ENCODE measurements around the gene CASK.
"Not testable (repeated sequence)": the region's sequence is repeated elsewhere in the genome, so short reads cannot be mapped to it uniquely, and the experiment has no call there.

Gene CASK

GRCh38 chrX:41684138-41684537 lies 239.2 kb downstream of the CASK start:
- DNase-seq, result no peak

DNA sequence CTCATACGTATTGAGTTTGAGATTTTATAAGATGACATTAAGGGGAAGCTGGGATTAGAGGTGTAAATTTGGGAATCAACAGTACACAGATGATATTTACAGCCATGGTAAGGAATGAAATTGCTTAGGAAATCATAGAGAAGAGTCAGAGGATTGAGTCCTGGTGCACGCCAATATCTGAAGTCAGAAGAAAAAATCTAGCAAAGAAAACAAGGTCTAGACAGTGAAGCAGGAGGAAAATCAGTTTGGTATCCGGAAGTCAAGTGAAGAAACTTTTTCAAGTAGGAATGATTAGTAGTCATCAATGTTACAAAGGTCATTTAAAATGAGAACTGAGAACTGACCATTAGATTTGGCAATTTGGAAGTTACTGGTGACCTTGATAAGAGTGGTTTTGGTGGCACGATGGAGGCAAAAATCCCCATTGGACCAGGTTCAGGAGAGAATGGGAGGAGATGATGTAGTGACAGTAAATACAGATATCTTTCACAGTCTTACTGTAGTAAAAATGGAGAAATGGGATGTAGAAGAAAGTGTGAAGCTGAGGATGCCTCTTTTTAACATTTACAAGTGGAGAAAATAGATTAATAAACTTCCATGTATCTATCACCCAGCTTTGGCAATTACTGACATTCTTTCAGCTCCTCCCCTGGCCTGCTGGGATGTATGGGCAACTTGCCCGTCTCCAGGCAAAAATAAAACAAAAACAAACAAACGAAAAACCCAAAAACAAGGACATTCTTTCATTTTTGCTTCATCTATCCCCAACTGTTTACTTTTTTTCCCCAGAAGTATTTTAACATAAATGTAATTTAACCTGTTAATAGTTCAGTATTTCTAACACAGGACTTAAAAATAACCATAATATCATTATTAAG lies 245.9 kb downstream of the CASK start:
- DNase-seq, result no peak

DNA sequence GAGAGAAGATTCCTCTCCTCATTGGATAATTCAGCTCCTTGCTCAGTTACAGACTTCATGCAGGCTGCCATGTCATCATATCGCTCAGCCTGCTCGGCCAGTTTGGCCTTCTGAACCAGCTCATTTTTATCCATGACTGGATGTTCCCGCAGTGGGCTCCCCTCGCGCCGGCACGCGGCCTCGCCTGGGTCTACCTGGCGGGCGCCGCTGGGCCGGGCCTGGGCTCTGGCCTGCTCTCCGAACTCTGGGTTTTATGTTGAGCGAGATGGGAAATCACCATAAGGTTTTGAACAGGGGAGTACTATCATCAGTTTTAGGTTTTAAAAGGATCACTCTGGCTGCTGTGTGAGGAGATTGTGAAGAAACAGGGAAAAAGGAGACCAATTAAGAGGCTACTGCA lies 247.0 kb downstream of the CASK start:
- not testable (repeated sequence) for DNase-seq

DNA sequence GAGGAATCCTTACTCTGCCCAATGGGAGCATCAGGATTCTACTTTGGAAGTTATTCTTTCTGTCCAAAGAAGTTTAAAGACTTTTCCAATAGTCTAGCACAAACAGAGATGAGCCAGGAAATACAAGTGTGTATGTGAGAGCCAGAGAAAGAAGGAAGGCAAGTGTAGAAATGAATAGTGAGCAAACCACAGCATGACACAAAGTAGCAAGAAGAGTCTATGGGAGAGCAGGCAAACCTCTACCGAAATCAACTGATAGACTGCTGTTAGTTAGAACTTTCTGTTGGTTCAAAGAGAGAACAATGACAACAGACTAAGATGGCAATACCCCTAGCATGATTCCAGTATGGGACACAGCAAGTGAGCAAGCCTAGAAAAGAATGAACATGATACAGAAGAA lies 250.7 kb downstream of the CASK start:
- no peak for DNase-seq

DNA sequence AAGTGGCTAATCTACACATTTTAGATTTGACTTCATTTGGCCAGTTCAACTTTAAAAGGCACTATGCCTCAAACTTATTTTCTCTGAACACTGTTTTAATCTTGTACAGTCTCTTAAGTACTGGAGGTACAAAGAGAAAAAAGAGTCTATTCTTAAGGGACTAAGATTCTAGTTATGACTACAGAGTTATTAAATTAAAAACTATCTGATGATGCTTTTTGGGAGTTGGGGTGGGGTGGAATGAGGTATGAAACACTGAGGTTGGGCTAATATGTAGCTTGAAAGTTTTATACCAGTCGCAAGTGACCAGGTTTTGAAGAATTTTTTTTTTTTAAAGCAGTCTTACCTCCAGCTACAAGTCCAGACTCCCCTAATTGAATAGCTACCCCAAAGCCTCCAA lies 252.3 kb downstream of the CASK start:
- no peak for DNase-seq

GRCh38 chrX:41670112-41670511 lies 253.2 kb downstream of the CASK start:
- no peak for DNase-seq

DNA sequence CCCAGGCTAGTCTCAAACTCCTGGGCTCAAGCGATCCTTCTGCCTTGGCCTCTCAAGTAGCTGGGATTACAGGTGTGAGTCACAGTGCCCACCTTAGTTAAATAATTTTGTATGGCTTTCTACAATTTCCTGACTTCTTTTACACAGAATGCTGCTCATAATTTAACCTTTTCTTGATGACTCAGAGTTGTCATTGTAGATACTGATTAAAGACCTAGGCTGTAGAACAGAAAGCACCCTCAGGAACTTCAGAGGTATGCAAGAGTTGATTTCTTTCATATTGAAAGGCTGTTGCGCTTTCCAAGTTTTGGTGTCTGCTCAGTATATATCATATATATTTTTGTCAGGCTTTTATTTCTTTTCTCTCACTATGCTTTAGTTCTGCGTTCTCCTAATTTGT lies 255.7 kb downstream of the CASK start:
- DNase-seq, result no peak

DNA sequence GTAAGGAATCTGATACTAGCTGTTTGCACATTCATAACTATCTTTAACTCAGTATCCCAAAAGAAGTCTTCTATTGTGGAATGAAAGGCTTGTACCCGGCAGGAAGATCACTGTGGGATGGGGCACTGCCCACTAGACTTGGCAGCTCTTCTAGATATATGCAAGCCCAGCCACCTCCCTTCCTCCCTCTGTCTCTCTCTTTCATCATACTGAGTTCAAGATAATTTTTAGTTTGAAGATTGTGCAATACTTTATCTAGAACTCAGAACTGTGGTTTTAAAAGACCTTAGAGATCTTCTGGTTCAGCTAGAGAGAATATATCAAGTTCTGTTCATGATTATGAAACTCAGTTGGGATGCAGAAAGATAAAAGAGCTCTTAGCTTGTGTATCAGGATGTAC lies 257.1 kb downstream of the CASK start:
- DNase-seq, result no peak

DNA sequence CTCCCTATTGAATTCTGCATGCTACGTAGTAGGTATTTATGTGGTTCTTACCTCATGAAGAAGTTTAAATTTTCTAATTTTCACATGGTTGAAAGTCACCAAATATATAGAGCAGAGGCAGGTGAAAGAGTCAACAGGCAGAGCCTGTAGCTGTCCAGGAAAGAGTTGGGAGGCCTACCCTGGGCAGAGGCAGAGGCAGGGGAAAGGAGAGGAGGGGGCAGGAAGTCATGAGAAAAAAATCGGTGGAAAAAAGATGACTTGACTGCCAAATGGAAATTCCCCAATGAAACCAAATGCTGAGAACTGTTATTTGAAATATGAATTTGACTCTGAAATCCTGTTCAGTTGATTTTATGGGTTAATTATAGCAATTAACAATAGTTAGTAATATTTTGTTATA lies 257.7 kb downstream of the CASK start:
- no peak for DNase-seq

GRCh38 chrX:41664908-41665307 lies 258.4 kb downstream of the CASK start:
- DNase-seq, result no peak

GRCh38 chrX:41664375-41664901 lies 258.9 kb downstream of the CASK start:
- no peak for DNase-seq

DNA sequence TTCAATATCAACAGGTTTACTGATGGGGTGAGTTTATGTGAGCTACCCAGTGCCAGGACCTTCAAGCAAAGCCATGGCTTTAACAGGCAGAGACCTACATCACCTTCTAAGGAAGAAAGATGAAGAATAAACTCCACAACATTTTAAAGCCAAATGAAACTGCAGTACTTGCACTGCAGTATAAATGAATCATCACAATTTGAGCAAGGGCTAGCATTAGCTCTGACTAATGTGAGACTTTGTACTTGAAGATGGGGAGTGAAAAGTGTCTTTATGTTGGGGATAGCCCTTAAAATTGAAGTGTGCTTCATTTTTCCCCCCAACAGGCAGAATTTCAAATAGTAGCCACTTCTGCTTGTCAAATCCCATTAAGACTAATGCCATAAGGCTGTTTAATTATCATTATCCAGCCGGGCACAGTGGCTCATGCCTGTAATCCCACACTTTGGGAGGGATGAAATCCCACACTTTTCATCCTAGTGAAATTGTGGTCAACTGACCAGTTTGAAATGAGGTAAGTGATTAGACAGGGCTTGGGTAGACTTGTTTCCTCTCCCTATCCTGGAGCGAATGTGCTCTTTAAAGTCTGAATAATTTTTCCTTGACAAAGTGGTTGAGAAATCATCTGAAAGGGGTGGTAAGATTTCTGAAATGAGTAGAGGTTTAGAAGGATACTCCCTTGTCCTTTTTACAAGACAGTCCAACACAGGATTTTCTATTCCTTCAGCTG lies 261.8 kb downstream of the CASK start:
- DNase-seq, result no peak

- no peak for DNase-seq
Observed at GRCh38 chrX:41655631-41656030, 267.7 kb downstream of the CASK start.

DNA sequence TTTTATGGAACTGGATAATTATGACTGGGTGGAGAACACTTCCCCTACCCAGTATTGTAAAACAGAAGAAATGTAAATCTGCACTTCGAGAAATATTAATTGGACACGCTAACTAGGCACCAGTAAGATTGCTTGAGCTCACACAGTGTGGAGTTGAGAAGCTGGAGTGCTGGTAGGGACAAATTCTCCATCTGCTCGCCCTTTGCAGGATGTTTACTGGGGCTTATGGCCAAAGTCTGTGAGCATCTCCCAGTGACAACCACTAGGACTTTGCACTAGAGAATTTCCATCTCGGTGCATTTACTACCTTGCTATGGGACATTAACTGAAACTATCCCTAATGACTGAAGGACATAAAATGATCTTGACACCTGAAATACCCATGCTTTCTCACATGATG lies 268.3 kb downstream of the CASK start:
- peak in 1 of 2 experiments; percentile 5 for DNase-seq

DNA sequence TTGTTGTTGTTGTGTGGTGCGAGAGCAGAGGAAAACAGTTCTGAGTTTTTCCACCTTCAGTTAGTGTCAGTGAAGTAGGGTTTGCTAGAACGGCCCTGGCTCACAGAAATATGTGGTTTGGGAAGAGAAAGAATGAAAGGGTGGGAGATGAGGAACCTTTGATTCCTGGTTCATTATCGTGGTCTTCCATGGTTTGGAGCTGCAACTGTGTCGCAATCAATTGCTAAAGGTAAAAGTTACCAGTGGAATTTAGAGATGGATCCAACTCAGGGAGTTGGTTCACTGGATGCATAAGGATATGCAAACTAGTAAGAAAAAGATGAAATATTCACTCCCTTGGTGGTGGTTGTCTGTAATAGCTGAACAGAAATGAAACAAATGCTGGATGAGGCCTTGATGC lies 270.2 kb downstream of the CASK start:
- no peak for DNase-seq

DNA sequence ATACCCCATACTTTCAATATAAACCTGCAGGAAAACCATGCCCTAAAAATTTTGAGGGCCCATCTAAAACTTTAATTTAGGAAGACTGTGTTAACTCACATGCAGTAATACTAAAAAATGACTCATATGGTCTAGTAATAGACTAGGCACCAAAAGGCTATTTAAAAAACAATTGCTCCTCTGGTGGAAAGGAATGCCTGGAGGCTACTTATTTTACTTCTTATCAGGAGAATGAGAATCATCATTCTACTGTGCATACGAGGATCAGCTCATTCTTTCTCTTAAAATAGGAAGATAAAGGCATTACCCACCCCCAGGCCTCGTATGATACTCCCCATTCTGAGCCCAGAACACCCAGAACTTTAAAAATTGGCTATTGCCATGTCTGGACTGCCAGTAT lies 277.2 kb downstream of the CASK start:
- DNase-seq, result not testable (repeated sequence)

- DNase-seq, result no peak
Observed at GRCh38 chrX:41634284-41634683, 289.1 kb downstream of the CASK start.

DNA sequence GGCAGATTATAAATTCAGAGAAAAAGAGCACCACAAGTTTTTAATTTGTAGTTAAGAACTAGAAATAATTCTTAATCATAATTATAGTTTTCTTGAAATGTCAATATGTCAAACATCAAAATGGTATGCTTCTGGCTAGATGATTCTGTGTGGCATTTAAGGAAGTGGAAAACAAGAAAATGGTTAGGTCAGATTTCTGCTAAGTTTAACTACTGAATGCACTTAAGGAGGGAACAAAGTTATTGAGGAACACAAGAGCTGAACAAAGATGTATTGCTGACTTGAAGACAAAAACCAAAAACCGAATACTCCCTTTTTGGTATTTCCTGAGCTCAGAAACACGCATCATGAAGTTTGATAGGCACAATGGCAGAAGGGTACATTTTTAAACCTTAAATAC lies 293.3 kb downstream of the CASK start:
- DNase-seq, result no peak

DNA sequence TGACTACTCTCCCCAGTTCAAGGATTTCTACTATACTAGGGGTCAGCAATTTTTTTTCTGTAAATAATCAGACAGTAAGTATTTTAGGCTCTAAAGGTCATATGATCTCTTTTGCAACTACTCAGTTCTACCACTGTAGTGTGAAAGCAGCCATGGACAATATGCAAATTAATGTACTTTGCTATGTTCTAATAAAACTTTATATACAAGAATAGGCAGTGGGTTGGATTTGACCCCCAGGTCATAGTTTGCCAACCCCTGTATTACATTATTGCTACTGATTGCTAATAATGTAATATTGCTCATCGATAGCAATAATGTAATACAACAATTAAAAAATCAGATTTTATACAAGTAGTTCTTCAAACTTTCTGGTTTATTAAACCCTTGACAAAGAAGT lies 293.8 kb downstream of the CASK start:
- no peak for DNase-seq

DNA sequence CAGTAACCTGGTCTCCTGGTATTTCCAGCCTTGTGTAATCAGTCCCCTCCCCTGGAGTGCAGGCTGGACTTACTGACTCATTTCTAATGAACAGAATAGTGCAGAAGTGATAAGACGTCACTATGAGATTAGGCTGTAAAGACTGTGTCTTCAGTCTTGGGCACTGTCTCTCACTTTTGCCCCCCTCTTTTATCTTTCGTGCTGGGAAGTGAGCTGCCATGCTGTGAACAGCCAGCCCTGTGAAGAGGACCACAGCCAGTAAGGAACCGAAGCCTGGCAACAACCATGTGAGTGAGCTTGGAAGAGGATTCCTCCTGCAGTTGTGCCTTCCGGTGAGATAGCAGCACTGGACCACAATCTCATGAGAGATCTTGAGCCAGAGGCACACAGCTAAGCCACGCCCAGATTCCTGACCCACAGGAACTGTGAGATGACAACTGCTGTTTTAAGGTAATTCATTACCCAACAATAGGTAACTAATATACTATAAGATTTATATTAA lies 302.1 kb downstream of the CASK start:
- DNase-seq, result no peak

GRCh38 chrX:41619221-41619620 lies 304.1 kb downstream of the CASK start:
- DNase-seq, result no peak

DNA sequence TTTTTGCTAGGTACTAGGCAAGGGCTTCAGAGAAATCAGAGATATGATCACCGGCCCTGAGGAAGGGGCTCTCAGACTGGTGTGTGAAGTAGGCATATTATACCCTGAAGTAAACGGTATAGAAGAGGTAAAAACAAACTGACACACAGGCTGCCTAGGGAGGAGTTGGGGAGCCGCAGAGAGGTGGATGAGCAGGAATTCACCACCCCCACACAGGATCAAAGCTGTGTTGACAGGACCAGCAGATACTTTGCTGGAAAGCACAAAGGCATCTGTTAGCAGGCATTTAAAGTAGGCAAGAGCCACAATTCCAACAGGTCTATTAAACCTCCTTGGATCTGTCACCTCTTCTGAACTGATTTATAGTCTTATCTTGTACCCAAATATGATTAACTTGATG lies 306.4 kb downstream of the CASK start:
- no peak for DNase-seq

GRCh38 chrX:41616255-41616654 lies 307.1 kb downstream of the CASK start:
- no peak for DNase-seq

- no peak for DNase-seq
Observed at GRCh38 chrX:41608244-41608643, 315.1 kb downstream of the CASK start.
